HG03159 (cell line): ENCODE measurements around the gene IFI27L2.

ENCODE experiments used
- ATAC-seq: cut with Tn5 transposase; IDR thresholded peaks from one replicate; pipeline ENCODE4 v1.9.1; 2021; ENCODE audit warnings: mild to moderate bottlenecking, moderate library complexity; ENCODE audit not compliant: unreplicated experiment

The IFI27L2 gene

DNA sequence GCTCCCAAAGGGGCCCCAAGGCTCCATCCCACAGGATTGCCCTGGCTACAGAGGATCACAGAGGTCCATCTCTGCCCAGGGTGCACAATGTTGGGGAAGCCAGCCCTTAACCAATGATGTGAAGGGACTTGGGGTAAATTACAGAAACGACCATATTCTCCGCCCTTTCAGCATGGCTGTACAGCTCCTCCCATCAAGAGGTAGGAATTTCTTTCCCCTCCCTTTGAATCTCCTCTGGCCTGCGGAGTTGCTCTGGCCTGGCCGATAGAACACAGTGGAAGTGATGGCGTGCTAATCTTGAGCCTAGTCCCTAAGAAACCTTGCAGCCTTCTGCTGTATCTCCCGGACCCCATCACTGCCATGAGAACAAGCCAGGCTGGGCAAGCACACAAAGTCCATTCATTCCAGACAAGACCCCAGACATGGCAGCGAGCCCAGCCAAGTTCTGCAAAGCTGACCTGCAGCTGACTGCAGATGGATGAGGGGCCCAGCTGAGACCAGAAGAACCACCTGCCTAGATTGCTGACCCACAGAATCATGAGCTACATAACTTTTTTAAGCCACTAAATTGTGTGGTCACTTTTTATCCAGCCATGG is 25.8 kb downstream of the IFI27L2 start:
- no peak for ATAC-seq

GRCh38 chr14:94102768-94103482 is 26.5 kb downstream of the IFI27L2 start:
- ATAC-seq, result no peak

GRCh38 chr14:94101748-94102147 is 27.7 kb downstream of the IFI27L2 start:
- ATAC-seq, result no peak

DNA sequence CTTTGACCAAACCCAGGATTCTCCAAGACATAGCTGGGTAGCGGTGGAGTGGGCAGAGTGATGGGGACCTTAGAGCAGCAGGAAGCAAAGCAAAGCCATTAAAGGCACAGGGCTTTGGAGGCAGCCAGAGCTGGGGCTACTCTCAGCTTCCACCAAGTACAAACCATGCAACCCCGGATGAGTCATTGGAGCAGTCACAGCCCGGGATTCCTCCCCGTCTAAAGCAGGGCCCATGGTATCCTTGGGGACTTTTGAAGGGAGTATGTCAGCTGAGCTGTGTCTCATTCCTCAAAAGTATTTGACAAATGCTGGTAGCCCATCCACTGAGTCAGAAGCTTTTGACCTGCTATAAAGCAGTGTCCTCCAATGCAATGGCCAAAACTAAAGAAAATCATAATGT is 28.6 kb downstream of the IFI27L2 start:
- no peak for ATAC-seq

DNA sequence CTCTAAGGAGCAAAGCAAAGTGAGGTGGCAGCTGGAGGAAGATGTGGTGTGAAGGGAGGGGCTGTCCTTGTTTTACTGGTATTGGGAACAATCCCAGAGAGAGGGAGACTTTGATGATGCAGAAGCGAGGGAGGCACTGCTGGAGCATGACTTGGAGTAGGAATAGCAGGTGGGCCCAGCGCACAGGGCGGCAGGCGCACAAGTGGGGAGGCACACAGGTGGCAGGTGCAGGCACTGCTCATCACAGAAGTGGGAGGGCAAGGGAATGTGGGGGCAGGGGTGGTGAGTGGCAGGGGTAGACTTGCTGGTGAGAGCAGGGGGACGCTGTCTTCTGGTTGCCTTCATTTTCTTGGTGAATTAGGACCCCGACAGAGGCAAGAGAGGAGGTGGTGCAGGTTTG is 30.4 kb downstream of the IFI27L2 start:
- no peak for ATAC-seq

DNA sequence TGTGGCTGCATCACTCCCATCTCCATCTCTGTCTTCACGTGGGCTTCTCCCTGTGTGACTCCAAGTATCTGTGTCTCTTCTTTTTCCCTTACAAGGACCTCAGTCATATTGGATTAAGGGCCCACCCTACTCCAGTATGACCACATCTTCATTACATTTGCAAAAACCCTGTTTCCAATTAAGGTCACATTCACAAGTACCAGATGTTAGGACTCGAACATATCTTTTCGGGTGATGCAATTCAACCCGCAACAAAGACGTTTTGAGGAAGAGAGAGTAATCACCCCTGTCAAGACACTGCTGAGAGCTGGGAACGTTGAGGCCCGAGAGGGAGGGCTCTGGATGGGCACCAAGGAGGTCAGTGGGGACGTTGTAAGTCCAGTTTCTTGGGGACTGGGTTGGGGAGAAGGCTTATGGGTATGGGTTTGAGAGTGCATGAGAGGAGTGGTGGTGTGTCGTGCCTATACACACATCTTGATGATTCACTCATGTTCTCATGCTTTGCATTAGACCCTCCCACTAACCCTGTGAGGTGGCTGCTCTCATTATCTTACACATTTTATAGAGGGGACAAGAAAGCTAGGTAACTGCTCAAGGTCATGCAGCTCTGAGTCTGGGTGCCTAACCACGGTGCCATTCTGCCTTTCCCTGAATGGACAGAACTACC is 30.9 kb downstream of the IFI27L2 start:
- no peak for ATAC-seq

DNA sequence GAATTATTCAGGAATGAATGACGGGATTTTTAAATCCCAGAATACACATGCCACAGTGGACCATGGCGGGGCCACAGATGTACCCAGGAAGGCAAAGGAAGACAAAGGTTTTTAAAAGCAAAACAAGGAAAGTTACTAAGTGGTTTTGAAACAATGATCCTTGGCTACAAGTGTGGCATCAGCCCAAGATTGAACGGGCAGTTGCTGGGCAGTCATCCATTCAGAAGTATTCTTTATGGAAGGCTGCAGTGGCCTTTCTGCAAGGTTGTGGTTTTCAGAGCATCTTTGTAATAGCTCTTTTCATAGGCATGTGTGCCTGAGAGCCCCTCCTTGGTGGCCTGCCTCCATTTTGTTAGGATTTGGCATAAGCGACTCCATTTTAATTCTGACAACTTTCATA is 32.3 kb downstream of the IFI27L2 start:
- no peak for ATAC-seq

- ATAC-seq, result no peak
Measured at GRCh38 chr14:94093418-94093817, 36.0 kb downstream of the IFI27L2 start.

DNA sequence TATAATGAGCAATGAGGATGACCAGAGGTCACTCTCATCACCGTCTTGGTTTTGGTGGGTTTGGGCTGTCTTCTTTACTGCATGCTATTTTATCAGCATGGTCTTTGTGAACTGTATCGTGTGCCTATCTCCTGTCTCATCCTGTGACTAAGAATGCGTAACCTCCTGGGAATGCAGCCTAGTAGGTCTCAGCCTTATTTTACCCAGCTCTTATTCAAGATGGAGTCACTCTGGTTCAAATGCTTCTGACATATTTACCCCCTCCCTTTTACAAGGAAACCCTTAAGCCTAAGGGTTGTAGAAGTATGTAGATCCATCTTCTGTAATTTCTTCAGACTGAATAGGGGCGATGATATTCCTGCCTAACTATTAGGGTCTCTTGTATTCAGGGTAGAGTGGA is 39.9 kb downstream of the IFI27L2 start:
- no peak for ATAC-seq

GRCh38 chr14:94088516-94088915 is 40.9 kb downstream of the IFI27L2 start:
- no peak for ATAC-seq

DNA sequence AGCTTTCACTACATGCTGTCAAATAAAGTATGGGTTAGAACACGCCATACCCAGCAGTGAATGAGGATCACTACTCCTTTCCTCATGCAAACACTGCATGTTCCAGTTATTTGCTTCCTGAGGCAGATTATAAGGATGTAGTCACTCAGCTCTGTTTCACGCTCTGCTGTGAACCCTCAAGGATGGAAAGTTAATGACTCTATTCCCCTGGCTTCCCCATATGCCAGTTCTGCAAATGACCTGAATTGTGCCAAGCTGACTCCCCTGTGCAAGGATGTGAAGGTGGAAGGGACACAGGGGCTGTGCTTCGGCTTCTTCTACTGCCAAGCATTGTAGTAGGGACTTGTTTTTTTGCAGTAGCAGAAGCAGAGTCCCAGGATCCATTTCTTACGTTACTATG is 41.5 kb downstream of the IFI27L2 start:
- no peak for ATAC-seq

GRCh38 chr14:94081386-94081820 is 48.0 kb downstream of the IFI27L2 start:
- peak; percentile 31 for ATAC-seq

DNA sequence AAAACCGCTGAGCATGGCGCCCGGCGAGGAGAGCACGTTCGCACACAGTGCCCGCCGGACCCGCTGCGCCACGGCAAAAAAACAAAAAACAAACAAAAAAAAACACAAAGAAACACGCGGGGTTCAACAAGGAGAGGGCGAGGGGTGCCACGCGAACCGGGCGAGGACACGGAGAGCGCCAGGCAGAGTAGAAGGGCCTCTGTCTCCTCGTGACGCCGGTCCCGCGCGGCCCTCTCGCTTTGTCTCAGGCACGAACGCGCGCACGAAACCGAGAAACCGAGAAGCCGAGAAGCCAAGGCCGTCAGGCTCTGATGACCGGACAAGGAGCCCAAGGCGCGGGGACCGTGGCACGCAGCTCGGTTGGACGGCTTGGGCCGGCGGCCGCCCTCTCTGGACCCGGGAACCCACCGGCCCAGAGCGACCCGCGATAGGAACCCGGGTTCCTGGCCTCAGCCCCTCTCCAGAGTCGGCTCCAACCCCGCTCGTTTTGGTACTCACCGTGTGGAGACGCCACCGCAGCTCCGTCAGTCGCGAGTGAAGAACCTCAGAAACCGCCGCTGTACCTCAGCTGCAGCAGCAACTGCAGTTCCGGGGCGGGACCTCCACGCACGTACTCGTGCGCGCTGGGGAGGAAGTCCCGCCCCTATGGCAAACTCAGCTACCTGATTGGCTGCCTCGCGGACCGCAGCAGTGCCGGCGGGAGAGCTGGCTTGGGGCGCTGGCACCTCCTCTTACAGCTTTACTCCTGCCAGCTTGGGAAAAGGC is 48.6 kb downstream of the IFI27L2 start, which contains the start of the genes DDX24 and IFI27L1:
TSS of gene DDX24 (minus strand) at position 582 of the 765 bp plus-strand sequence. CDS start 1,460 bp downstream, outside the sequence.
TSS of gene IFI27L1 (plus strand) at position 690 of the 765 bp plus-strand sequence. CDS start 15,628 bp downstream, outside the sequence.
- peak; percentile 98 for ATAC-seq

DNA sequence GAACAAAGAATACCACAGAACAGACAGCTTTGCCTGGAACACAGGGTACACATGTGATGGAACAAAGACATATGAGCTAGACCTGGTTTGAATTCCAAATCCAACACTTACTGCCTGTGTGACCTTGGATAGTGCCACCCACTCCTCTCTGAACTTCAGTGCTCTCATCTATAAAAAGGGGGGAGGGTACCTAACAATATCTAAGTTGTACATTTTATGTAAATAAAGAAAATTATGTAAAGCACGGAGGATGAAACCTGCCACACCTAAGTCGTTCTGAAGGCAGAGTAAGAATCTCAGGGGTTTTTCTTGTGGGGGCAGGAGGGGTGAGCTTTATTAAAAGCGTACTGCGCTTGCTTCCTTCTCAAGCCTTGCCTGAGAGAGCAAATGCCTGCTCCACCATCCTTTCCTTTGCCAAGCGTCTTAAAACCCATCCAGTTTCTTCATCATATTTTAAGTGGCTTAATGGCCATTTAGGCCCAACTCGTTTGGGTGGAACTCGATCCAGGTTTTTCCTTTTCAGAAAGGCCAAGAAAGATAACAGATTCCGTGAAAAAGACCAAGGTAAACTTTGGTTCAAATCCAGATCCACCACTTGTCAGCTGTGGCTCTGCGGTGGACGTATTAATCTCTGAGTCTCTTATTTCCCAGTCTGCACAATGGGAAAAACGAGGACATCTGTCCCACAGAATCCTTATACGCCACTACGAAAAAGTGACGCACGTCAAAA is 49.3 kb downstream of the IFI27L2 start:
- no peak for ATAC-seq

- no peak for ATAC-seq
Measured at GRCh38 chr14:94077823-94078222, 51.6 kb downstream of the IFI27L2 start.
